MCF 10A (cell line): ENCODE data around the gene PDIA5. TPM values are rescaled to one million over a fixed set of nuclear protein-coding genes. Genes with fewer than 3 reads are reported as not detected.

ENCODE experiments used
- BruUV-seq: library from RNA; stranded (reverse); fragments of 400-500 nt; replicated peaks from 2 replicates; lab custom pipeline; 2021; lab: Mats Ljungman, UMichigan
- CTCF ChIA-PET: fragments of 300-600 bp; sonication (Branson Sonifier 250); formaldehyde crosslinking; extraction: SDS; loops from one replicate; lab custom pipeline; 2021; ENCODE audit warnings: antibody characterized with exemption, inconsistent platforms; lab: Yijun Ruan, JAX
- POLR2A ChIA-PET: fragments of 300-600, 350-650 bp; sonication (Branson Sonifier 250); formaldehyde crosslinking; extraction: SDS; loops from one replicate; lab custom pipeline; 2020; ENCODE audit warnings: antibody characterized with exemption, inconsistent platforms; lab: Yijun Ruan, JAX
- DNase-seq: peaks from one replicate; pipeline ENCODE4 v3.0.0-alpha.2; 2018; ENCODE audit not compliant: unreplicated experiment
- H3K27ac Mint-ChIP-seq: one replicate; pipeline ENCODE4 v1.8.0; 2022; ENCODE audit warnings: mild to moderate bottlenecking, low read depth, mixed read lengths; ENCODE audit not compliant: unreplicated experiment
- H3K27me3 Mint-ChIP-seq: one replicate; pipeline ENCODE4 v1.8.0; 2022; ENCODE audit warnings: mixed read lengths; ENCODE audit not compliant: insufficient read depth, unreplicated experiment
- H3K36me3 Mint-ChIP-seq: one replicate; pipeline ENCODE4 v1.8.0; 2022; ENCODE audit warnings: mild to moderate bottlenecking, moderate library complexity, mixed read lengths; ENCODE audit not compliant: insufficient read depth, unreplicated experiment
- H3K4me1 Mint-ChIP-seq: one replicate; pipeline ENCODE4 v1.8.0; 2022; ENCODE audit warnings: mixed read lengths; ENCODE audit not compliant: insufficient read depth, unreplicated experiment
- H3K4me3 Mint-ChIP-seq: one replicate; pipeline ENCODE4 v1.8.0; 2022; ENCODE audit warnings: mild to moderate bottlenecking, moderate library complexity, mixed read lengths; ENCODE audit not compliant: unreplicated experiment
- H3K9me3 Mint-ChIP-seq: one replicate; pipeline ENCODE4 v1.8.0; 2022; ENCODE audit warnings: mixed read lengths; ENCODE audit not compliant: unreplicated experiment
- CTCF ChIP-seq: fragments of 200-600 bp; IDR thresholded peaks from one replicate; pipeline ENCODE4 v1.8.0; 2022; ENCODE audit warnings: antibody characterized with exemption, mild to moderate bottlenecking; ENCODE audit not compliant: unreplicated experiment
- intact Hi-C: fragments of 100-400 bp; cut with micrococcal nuclease; formaldehyde crosslinking; loops from 2 replicates; pipeline ENCODE4 v1.14.1; 2022
- total RNA-seq: library from RNA; stranded (reverse); gene quantifications from 2 replicates; pipeline ENCODE4 v1.2.3, GENCODE V29; 2022

The PDIA5 gene
- total RNA-seq, 1 experiment from 2014 or later = 47.7 TPM

- H3K9me3 Mint-ChIP-seq = no peaks in the 10 kb centered on the region
- intact Hi-C loops = no loop called here
- H3K4me1 Mint-ChIP-seq = no peaks in the 10 kb centered on the region
- no peak for DNase-seq
- no peak overlapping the region for H3K27ac Mint-ChIP-seq
- BruUV-seq = no TSS peak
- no peak overlapping the region for H3K4me3 Mint-ChIP-seq
- peaks cover 63% of the 10 kb centered on the region for H3K36me3 Mint-ChIP-seq
- H3K27me3 Mint-ChIP-seq = no peaks in the 10 kb centered on the region
- CTCF ChIA-PET = interaction anchor here (0.6 kb wide), 1 partner anchor 349 kb away, joined by 3 read pairs; no protein-coding TSS in a partner anchor
- no peak for TF ChIP-seq CTCF
- POLR2A ChIA-PET = no interaction called here
Observed at GRCh38 chr3:123141276-123141675, 74.5 kb downstream of the PDIA5 start.

GRCh38 chr3:123143669-123144411 is 77.0 kb downstream of the PDIA5 start:
- no peaks in the 10 kb centered on the region for H3K4me1 Mint-ChIP-seq
- no peaks in the 10 kb centered on the region for H3K9me3 Mint-ChIP-seq
- intact Hi-C loops = no loop called here
- ChIA-PET CTCF (no interaction called here), POLR2A (no interaction called here)
- no peak overlapping the region for H3K27ac Mint-ChIP-seq
- H3K36me3 Mint-ChIP-seq = peaks cover 56% of the 10 kb centered on the region
- no peak overlapping the region for H3K4me3 Mint-ChIP-seq
- no peak for TF ChIP-seq CTCF
- no peak for DNase-seq
- no peaks in the 10 kb centered on the region for H3K27me3 Mint-ChIP-seq
- BruUV-seq = no TSS peak

GRCh38 chr3:123147754-123148535 is 81.1 kb downstream of the PDIA5 start:
- H3K4me3 Mint-ChIP-seq = no peak overlapping the region
- CTCF ChIA-PET = interaction anchor here (1.0 kb wide), 1 partner anchor 25 kb away, joined by 3 read pairs; no protein-coding TSS in a partner anchor
- no peak for TF ChIP-seq CTCF
- intact Hi-C loops = no loop called here
- H3K9me3 Mint-ChIP-seq = no peaks in the 10 kb centered on the region
- no peak for DNase-seq
- H3K27me3 Mint-ChIP-seq = no peaks in the 10 kb centered on the region
- peaks cover 49% of the 10 kb centered on the region for H3K36me3 Mint-ChIP-seq
- no TSS peak for BruUV-seq
- H3K27ac Mint-ChIP-seq = no peak overlapping the region
- H3K4me1 Mint-ChIP-seq = no peaks in the 10 kb centered on the region
- POLR2A ChIA-PET = no interaction called here

GRCh38 chr3:123148772-123149171 is 81.9 kb downstream of the PDIA5 start:
- POLR2A ChIA-PET = no interaction called here
- BruUV-seq = no TSS peak
- DNase-seq = no peak
- Mint-ChIP-seq H3K27ac (no peak overlapping the region), H3K9me3 (no peaks in the 10 kb centered on the region), H3K4me3 (no peak overlapping the region), H3K27me3 (no peaks in the 10 kb centered on the region), H3K4me1 (no peaks in the 10 kb centered on the region), H3K36me3 (peaks cover 44% of the 10 kb centered on the region)
- intact Hi-C loops = no loop called here
- CTCF ChIA-PET = no interaction called here
- TF ChIP-seq CTCF = no peak
